ENCODE results near the gene ENGASE. TPM values are rescaled to one million over a fixed set of nuclear protein-coding genes. Genes with fewer than 3 reads are reported as not detected.
A peak's percentile ranks its signal among the peaks of the same experiment; 100 is the strongest.

ENGASE gene
- total and polyA plus RNA-seq, 2 of the 8 experiments (the other 6 are each of a cell fraction or from before 2014, with no cell fraction given), result 9.3 to 36.1 TPM

DNA sequence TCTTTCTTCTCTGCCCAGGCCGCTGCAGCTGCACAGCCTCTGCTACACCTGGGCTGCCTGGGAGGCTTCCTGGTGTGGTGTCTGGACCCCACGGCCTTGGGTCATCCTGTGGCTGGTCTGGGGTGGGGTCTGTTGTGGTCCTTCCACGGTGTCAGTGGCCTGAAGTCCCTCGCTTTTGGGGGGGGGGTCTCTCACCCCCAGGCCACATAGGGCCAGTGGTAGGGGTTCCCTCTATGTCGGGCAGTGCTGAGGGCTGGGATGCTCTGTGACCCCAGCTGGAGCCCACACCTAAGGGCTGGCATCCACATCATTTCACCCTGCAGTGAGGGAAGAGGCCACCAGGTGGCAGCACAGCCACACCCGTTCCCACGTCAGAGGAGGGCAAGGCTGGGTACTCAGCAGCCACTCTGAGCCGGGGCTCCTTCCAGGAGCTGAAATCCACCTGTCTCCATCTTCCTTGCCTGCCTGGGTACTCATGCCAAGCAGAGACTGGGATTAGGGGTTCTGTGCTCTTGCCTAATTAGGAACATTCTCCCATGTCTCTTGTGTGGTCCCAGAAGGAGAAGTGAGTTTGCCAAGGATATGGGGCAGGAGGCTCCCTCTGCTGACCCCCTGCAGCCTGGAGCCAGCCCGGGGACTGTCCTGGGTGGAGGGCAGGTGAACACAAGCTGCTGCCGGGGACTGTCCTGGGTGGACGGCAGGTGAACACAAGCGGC, 13.0 kb downstream of the ENGASE start:
- H3K23me2 ChIP-seq (ENCODE audit: low read depth, low read length), result no peaks in the 10 kb centered on the region
- no peak overlapping the region for H3K56ac ChIP-seq (replicated peaks; ENCODE audit: insufficient read length, low read depth, low read length)
- DNase-seq (ENCODE audit: low read depth in 1 of 2, low spot score in 2 of 2) (peak in 1 of 2 experiments; percentile 97), FAIRE-seq (no peak)
- H3K79me2 ChIP-seq (ENCODE audit: control insufficient read depth in 1 of 2, insufficient read depth in 2 of 2, low read length in 2 of 2), result no peaks in the 10 kb centered on the region
- no peak overlapping the region for H3K4ac ChIP-seq (replicated peaks; ENCODE audit: insufficient read length, low read depth, low read length)
- no peaks in the 10 kb centered on the region for H3K27me3 ChIP-seq (replicated peaks in 1 of 4; ENCODE audit: control insufficient read depth in 3 of 4, extremely low read depth in 1 of 4, insufficient read depth in 3 of 4, low read length in 3 of 4)
- H3K4me2 ChIP-seq (ENCODE audit: insufficient read depth in 1 of 2, low read depth in 2 of 2, low read length in 2 of 2), result no peak overlapping the region
- H2BK12ac ChIP-seq (ENCODE audit: low read depth, low read length), result no peak overlapping the region
- H3K4me1 ChIP-seq (replicated peaks in 1 of 4; ENCODE audit: control insufficient read depth in 3 of 4, insufficient read depth in 4 of 4, low read length in 3 of 4), result no peaks in the 10 kb centered on the region
- no peak overlapping the region for H2BK15ac ChIP-seq (ENCODE audit: low read length)
- H4K8ac ChIP-seq (ENCODE audit: extremely low read depth, insufficient read depth, low read length), result no peak overlapping the region
- no peak overlapping the region for H2AFZ ChIP-seq (ENCODE audit: low read length)
- H3K4me3 ChIP-seq (ENCODE audit: extremely low read depth in 1 of 4, insufficient read depth in 2 of 4, low read depth in 3 of 4, low read length in 4 of 4), result no peak overlapping the region
- H4K5ac ChIP-seq (ENCODE audit: insufficient read length, low read depth, low read length), result no peak overlapping the region
- no peak overlapping the region for H2BK20ac ChIP-seq (ENCODE audit: low read length)
- no peak overlapping the region for H3K27ac ChIP-seq (ENCODE audit: low read depth, low read length)
- CTCF ChIA-PET (ENCODE audit: partially characterized antibody), result interaction anchor here (0.6 to 11.5 kb wide), 74 partner anchors 8 to 1336 kb away, joined by 3 to 291 read pairs (median 4); partner anchors contain the start of gene ENGASE
- POLR2A ChIA-PET (ENCODE audit: partially characterized antibody), result interaction anchor here (0.8 to 1.0 kb wide), 2 partner anchors 11 to 15 kb away, joined by 3 to 4 read pairs; no protein-coding TSS in a partner anchor
- H3K18ac ChIP-seq (ENCODE audit: extremely low read depth, low read length), result no peak overlapping the region
- no peak overlapping the region for H3K14ac ChIP-seq (ENCODE audit: insufficient read length)
- H2AK5ac ChIP-seq (ENCODE audit: low read depth, low read length), result no peak overlapping the region
- no peak overlapping the region for H3K23ac ChIP-seq (ENCODE audit: insufficient read length)
- H2BK5ac ChIP-seq (ENCODE audit: low read depth, low read length), result no peak overlapping the region
- 68% methylated on average over 11 of the region's 12 CpGs; no CpG with 5 or more reads in 1 of the 2 experiments for WGBS, 2 experiments (ENCODE audit: extremely low coverage in 1 of 2, insufficient coverage in 1 of 2, insufficient read length in 1 of 2, insufficient replicate concordance in 2 of 2, low coverage in 1 of 2, low lambda C conversion rate in 2 of 2, missing lambda C conversion rate in 1 of 2)
- peaks cover 6 to 10% of the 10 kb centered on the region in 2 experiments for H4K20me1 ChIP-seq (replicated peaks in 1 of 2; ENCODE audit: control insufficient read depth in 1 of 2, insufficient read depth in 2 of 2, low read length in 2 of 2)
- peaks cover 0 to 6% (median 0%) of the 10 kb centered on the region in 4 experiments; a peak in 2 of 8 replicates for H3K36me3 ChIP-seq (ENCODE audit: control insufficient read depth in 2 of 4, insufficient read depth in 4 of 4, low read length in 3 of 4)
- no peak overlapping the region for H2BK120ac ChIP-seq (replicated peaks; ENCODE audit: low read depth, low read length)
- H3K79me1 ChIP-seq (ENCODE audit: low read depth, low read length), result no peaks in the 10 kb centered on the region
- no peak overlapping the region for H3K9ac ChIP-seq (replicated peaks in 1 of 4; ENCODE audit: extremely low read depth in 1 of 4, low read depth in 3 of 4, low read length in 3 of 4)
- H3K9me3 ChIP-seq (ENCODE audit: insufficient read depth in 2 of 2, low read depth in 1 of 2, low read length in 1 of 2), result no peaks in the 10 kb centered on the region
- no peak overlapping the region for H4K91ac ChIP-seq (replicated peaks; ENCODE audit: insufficient read length, low read length)
- no peak for TF ChIP-seq ZNF274 (IDR thresholded peaks at IDR 0.05; ENCODE audit: borderline replicate concordance, extremely low read depth, low read length)
- TF ChIP-seq MAX (IDR thresholded peaks at IDR 0.05), result no peak; the same call in 1 of the 2 replicates
- TF ChIP-seq RAD21 (IDR thresholded peaks at IDR 0.05 in 1 of 2, conservative IDR thresholded peaks at IDR 0.05 in 1 of 2; ENCODE audit: low read depth in 2 of 2, low read length in 2 of 2), result peak; percentile 89 to 93
- no peak for TF ChIP-seq CHD2 (IDR thresholded peaks at IDR 0.05; ENCODE audit: low read length)
- no peak for TF ChIP-seq SAP30 (IDR thresholded peaks at IDR 0.05; ENCODE audit: insufficient read depth, insufficient replicate concordance, low read length)
- TF ChIP-seq, protein P1, sequence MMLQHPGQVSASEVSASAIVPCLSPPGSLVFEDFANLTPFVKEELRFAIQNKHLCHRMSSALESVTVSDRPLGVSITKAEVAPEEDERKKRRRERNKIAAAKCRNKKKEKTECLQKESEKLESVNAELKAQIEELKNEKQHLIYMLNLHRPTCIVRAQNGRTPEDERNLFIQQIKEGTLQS (IDR thresholded peaks at IDR 0.05; ENCODE audit: insufficient read depth, low read depth, low read length), result no peak
- TF ChIP-seq POU5F1 (IDR thresholded peaks at IDR 0.05; ENCODE audit: low read depth, low read length), result no peak
- no peak for TF ChIP-seq EGR1 (IDR thresholded peaks at IDR 0.05; ENCODE audit: borderline replicate concordance, low read depth, low read length)
- no peak for TF ChIP-seq USF2 (IDR thresholded peaks at IDR 0.05; ENCODE audit: low read length)
